Measurements from ENCODE around the gene ENO1. TPM values are rescaled to one million over a fixed set of nuclear protein-coding genes. Genes with fewer than 3 reads are reported as not detected.

Gene ENO1
- total and polyA plus RNA-seq, 9 of the 15 experiments (the other 6 are each of a cell fraction or from before 2014, with no cell fraction given): 2,249 to 7,472 (median 2,868) TPM

- TF ChIP-seq ESRRB (CRISPR knock-in tag; IDR thresholded peaks at IDR 0.05; ENCODE audit: borderline replicate concordance) (no peak), ZNF311 (CRISPR knock-in tag; IDR thresholded peaks at IDR 0.05) (no peak), IRF9 (tag; IDR thresholded peaks at IDR 0.05) (no peak), FOXJ2 (tag; IDR thresholded peaks at IDR 0.05) (no peak), DACH1 (IDR thresholded peaks at IDR 0.05; ENCODE audit: partially characterized antibody) (peak; percentile 97), ZFP30 (CRISPR knock-in tag; IDR thresholded peaks at IDR 0.05; ENCODE audit: borderline replicate concordance) (no peak), TEAD1 (CRISPR knock-in tag; IDR thresholded peaks at IDR 0.05) (no peak), NR4A1 (CRISPR knock-in tag; IDR thresholded peaks at IDR 0.05) (no peak), NR4A1 (tag; IDR thresholded peaks at IDR 0.05) (no peak), HDAC2 (IDR thresholded peaks at IDR 0.05) (0 out of 2 replicates have a peak, but pooled peaks have one; percentile 50), ZNF766 (CRISPR knock-in tag; conservative IDR thresholded peaks at IDR 0.05) (no peak), HOMEZ (CRISPR knock-in tag; IDR thresholded peaks at IDR 0.05) (no peak), DIDO1 (tag; IDR thresholded peaks at IDR 0.05; ENCODE audit: low read depth) (no peak), ZNF121 (CRISPR knock-in tag; conservative IDR thresholded peaks at IDR 0.05) (no peak), CSDE1 (IDR thresholded peaks at IDR 0.05) (no peak), HMG20A (CRISPR knock-in tag; conservative IDR thresholded peaks at IDR 0.05) (no peak), MLX (CRISPR knock-in tag; conservative IDR thresholded peaks at IDR 0.05) (no peak), MCM3 (IDR thresholded peaks at IDR 0.05) (no peak), ZNF354B (CRISPR knock-in tag; IDR thresholded peaks at IDR 0.05) (no peak), GATAD2A (IDR thresholded peaks at IDR 0.05) (peak; percentile 72; the same call in 1 of the 2 replicates), ZNF639 (CRISPR knock-in tag; conservative IDR thresholded peaks at IDR 0.05 in 1 of 2, IDR thresholded peaks at IDR 0.05 in 1 of 2) (no peak), NELFE (IDR thresholded peaks at IDR 0.05; ENCODE audit: insufficient read depth, insufficient read length) (no peak), TSHZ1 (CRISPR knock-in tag; IDR thresholded peaks at IDR 0.05) (no peak)
These were observed 63.6 kb downstream of the ENO1 start (continued) for GRCh38 chr1:8814865-8815264.
